LHCN-M2 (cell line): ENCODE data around the gene RABGEF1. TPM values are rescaled to one million over a fixed set of nuclear protein-coding genes. Genes with fewer than 3 reads are reported as not detected.
"Not testable (repeated sequence)": the region's sequence is repeated elsewhere in the genome, so short reads cannot be mapped to it uniquely, and the experiment has no call there.

Experiments
- DNase-seq: peaks from one replicate; pipeline ENCODE4 v3.0.0-alpha.2; 2012; ENCODE audit warnings: low read depth
- total RNA-seq: library from RNA; depleted of rRNA; stranded (reverse); fragments of >200 nt; gene quantifications from 2 replicates; pipeline ENCODE4 v1.2.3, GENCODE V29; 2014

Gene RABGEF1
- total RNA-seq, 1 experiment from 2014 or later: 44.5 TPM

- not testable (repeated sequence) for DNase-seq
Observed at GRCh38 chr7:66815186-66815875, 74.8 kb downstream of the RABGEF1 start.

- DNase-seq: no peak
Observed at GRCh38 chr7:66815951-66816350, 75.4 kb downstream of the RABGEF1 start.

- not testable (repeated sequence) for DNase-seq
Observed at GRCh38 chr7:66816658-66817057, 76.1 kb downstream of the RABGEF1 start.

DNA sequence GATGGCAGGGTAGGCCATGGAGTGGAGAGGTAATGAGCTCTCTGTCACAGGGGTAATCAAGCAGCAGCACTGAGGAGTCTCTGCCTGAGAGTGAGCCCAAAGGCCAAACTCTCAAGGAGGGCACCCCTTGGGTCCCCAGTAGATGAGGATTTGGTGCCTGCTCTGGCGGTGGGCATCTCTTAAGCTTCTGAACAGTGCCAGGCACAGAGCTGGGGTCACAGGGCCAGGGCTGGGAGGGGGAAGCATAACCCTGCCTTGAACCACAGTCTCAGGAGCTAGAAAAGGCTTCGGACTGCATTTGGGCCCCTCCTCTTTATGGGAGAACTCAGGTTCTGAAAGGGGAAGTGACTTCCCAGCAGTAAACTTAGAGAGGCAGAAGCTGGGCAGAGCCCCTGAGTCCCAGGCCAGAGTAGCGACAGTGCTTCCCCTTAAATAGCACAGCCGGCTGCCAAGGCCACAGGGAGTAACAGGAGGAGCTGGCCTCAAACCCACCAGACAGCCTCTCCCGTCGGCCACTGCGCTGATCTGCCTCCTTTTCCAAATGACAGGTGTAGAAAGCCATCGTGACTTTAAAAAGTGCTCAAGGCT is 76.8 kb downstream of the RABGEF1 start:
- DNase-seq: not testable (repeated sequence)

DNA sequence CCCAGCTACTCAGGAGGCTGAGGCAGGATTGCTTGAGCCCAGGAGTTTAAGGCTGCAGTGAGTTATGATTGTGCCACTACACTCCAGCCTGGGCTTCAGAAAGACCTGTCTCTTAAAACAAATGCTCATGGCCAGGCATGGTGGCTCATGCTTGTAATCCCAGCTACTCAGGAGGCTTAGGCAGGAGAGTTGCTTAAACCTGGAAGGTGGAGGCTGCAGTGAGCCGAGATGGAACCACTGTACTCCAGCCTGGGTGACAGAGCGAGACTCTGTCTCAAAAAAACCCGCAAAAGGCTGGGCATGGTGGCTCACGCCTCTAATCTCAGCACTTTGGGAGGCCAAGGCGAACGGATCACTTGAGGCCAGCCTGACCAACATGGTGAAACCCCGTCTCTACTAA is 77.4 kb downstream of the RABGEF1 start:
- not testable (repeated sequence) for DNase-seq

GRCh38 chr7:66824041-66824440 is 83.5 kb downstream of the RABGEF1 start:
- no peak for DNase-seq

GRCh38 chr7:66825538-66825937 is 85.0 kb downstream of the RABGEF1 start:
- peak; percentile 46 for DNase-seq

- no peak for DNase-seq
Observed at GRCh38 chr7:66826649-66827048, 86.1 kb downstream of the RABGEF1 start.

GRCh38 chr7:66830976-66831375 is 90.4 kb downstream of the RABGEF1 start:
- DNase-seq: not testable (repeated sequence)

- DNase-seq: no peak
Observed at GRCh38 chr7:66832531-66833351, 92.2 kb downstream of the RABGEF1 start.

GRCh38 chr7:66837007-66837406 is 96.5 kb downstream of the RABGEF1 start:
- peak; percentile 46 for DNase-seq

DNA sequence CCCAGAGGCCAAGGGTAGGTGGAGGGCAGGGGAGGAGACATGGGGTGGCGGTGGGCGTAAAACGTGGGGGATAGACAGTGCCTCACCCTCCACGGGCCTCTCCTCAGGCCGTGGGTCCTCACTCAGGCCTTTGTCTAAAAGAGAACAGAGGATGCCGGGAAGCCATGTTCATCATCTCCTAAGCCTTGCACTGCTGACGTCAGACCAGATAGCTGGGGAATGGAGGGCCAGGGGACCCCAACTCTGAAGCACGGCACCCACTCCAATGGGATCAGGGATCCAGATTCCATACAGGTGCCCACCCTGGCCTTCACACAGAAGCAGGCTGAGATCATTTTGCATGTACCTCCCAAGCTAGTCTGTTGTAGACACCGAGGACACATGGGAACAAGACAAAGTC is 97.1 kb downstream of the RABGEF1 start:
- DNase-seq: no peak

GRCh38 chr7:66839814-66840213 is 99.3 kb downstream of the RABGEF1 start:
- DNase-seq: no peak

GRCh38 chr7:66840316-66840715 is 99.8 kb downstream of the RABGEF1 start:
- no peak for DNase-seq

DNA sequence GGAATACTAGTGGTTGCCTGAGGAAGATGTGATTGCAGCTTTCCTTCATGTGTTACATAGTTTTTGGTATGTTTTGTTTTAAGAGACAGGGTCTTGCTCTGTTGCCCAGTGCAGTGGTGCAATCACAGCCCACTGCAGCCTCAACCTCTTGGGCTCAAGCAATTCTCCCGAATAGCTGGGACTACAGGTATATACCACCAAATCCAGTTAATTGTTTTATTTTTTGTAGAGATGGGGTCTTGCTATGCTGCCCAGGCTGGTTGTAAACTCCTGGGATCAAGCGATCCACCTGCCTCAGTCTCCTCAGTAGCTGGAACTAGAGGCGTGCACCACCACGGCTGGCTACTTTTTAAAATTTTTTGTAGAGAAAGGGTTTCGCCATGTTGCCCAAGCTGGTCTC is 101.4 kb downstream of the RABGEF1 start:
- no peak for DNase-seq

- not testable (repeated sequence) for DNase-seq
Observed at GRCh38 chr7:66843492-66843891, 103.0 kb downstream of the RABGEF1 start.

DNA sequence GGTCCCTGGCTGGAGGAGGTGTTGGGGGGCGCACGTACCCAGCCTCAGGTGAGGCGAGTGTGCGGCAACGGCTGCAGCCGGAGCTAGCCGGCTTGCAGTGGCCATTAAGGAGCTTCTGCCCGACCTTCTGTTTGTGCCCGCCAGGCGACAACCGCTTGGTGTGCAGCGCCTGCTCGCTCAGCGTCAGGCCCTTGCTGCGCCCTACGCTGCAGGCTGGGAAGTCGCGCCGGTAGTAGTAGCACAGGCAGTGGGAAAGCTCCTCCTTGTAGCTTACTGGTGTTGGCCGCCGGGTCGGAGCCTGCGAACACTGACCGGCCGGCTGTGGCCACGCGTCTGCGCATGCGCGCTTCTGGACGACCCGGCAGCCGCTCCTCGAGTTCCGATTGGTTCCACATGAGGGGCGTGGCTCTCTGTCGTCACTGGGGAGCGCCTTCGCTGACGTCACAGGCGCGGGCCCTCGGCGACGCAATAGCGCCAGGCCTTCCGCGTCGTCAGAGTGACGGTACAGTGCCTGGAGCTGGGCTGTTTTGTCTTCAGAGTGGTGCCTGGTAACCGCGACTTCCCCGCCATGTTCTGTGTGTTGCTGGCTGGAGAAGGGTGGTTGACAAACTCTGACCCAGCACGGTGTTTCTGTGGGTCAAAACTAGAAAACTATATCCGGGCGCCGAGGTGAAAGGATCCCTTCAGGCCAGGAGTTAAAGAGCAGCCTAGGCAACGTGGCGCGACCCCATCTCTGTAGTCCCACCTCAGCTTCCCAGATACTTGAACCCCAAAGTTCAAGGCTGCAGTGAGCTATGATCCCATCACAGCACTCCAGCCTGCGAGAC is 104.2 kb downstream of the RABGEF1 start:
- peak; percentile 99 for DNase-seq

DNA sequence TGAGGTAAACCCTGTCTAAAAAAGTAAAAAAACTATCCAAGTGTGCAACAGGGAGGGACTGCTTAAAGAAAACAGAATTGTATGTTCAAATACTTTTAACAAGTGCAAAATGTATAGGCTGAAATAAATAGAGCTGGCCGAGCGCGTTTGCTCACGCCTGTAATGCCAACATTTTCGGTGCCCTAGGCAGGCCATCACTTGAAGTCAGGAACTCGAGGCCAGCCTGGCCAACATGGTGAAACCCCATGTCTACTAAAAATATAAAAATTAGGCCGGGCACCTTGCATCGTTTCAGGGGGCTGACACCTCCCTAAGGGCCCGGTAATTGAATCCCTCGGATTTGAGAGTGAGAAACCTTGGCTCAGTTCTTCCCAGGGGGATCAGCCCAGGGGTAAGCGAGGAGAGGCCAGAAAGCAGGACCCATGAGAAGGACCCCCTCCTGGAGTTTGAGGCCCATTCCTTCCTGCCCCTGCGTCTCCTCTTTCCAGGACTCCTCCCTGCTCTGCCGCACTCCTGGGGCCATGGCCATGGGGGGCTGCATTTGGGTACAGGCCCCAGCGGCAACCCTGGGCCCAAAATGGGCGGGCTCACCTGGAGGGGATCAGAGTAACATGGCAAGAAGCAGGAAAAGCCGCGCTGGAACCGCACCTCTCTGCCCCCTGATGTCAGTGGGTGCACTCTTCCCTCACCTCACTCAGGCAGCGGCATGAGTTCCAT is 105.0 kb downstream of the RABGEF1 start:
- no peak for DNase-seq

DNA sequence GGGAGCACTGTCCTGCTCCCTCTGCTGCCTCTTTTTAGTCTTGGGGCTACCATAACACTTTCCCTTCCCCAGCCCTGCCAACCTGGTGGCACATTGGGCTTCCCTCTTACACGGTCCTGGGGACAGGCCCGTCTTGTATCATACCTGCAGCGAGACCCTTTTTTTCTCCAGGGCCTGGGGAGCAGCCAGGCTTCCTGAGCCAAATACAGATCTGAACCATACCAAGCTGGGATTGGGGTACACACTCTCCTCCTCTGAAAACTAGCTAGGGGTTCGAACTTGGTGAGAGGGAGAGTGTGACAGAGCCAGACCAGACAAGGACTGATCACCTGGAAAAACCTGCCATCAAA is 105.5 kb downstream of the RABGEF1 start:
- not testable (repeated sequence) for DNase-seq

DNA sequence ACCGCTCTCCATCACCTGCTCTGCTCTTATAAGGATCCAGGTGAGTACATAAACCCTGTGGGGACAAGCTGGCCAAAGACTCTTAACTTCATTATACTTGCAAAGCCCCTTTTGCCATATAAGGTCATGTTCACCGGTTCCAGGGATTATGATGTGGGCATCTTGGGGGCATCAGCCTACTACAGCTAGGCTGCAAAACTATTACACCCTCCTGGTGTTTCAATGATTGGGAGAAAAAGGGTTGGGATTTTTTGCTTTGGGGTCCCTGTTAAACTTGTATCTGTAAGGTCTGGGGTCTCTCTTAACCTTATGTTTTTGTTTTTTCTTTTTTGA is 107.0 kb downstream of the RABGEF1 start:
- DNase-seq: not testable (repeated sequence)
